Measurements from ENCODE around the gene SPANXN5. TPM values are rescaled to one million over a fixed set of nuclear protein-coding genes. Genes with fewer than 3 reads are reported as not detected.
"Not testable (repeated sequence)": the region's sequence is repeated elsewhere in the genome, so short reads cannot be mapped to it uniquely, and the experiment has no call there.

SPANXN5 gene
- total RNA-seq = not detected
- not detected for total RNA-seq (2013)

- H3K4me3 ChIP-seq (ENCODE audit: low read length); H3K36me3 ChIP-seq (ENCODE audit: control insufficient read depth, insufficient read depth, low read length); H3K4me3 Mint-ChIP-seq; H3K4me1 ChIP-seq (ENCODE audit: control insufficient read depth, insufficient read depth, low read length); H3K36me3 Mint-ChIP-seq; H3K27ac Mint-ChIP-seq; H3K9me3 Mint-ChIP-seq; H3K27ac ChIP-seq (ENCODE audit: low read length); DNase-seq; H3K4me1 Mint-ChIP-seq; ATAC-seq; H3K9me3 ChIP-seq (ENCODE audit: control insufficient read depth, insufficient read depth, low read length); H3K27me3 ChIP-seq (ENCODE audit: control insufficient read depth, insufficient read depth, low read length); intact Hi-C loops (cut with micrococcal nuclease): not testable (repeated sequence)
- H3K27me3 Mint-ChIP-seq (ENCODE audit: low read depth in 2 of 2) = peaks cover 11 to 26% of the 10 kb centered on the region in 2 donors
- WGBS (ENCODE audit: insufficient coverage) = 100% methylated on average over 1 of the region's 2 CpGs
These were observed at the start of gene SPANXN5 for GRCh38 chrX:52797327-52797726. TSS of gene SPANXN5 (minus strand) at chrX:52797427. CDS start at chrX:52797348, 79 bp downstream.

- H3K4me3 Mint-ChIP-seq; H3K27me3 ChIP-seq (ENCODE audit: control insufficient read depth, insufficient read depth, low read length); H3K4me1 ChIP-seq (ENCODE audit: control insufficient read depth, insufficient read depth, low read length); H3K36me3 Mint-ChIP-seq; H3K4me1 Mint-ChIP-seq; H3K9me3 Mint-ChIP-seq; DNase-seq; H3K4me3 ChIP-seq (ENCODE audit: low read length); H3K9me3 ChIP-seq (ENCODE audit: control insufficient read depth, insufficient read depth, low read length); H3K27ac Mint-ChIP-seq; H3K27ac ChIP-seq (ENCODE audit: low read length); ATAC-seq; H3K36me3 ChIP-seq (ENCODE audit: control insufficient read depth, insufficient read depth, low read length); intact Hi-C loops (cut with micrococcal nuclease): not testable (repeated sequence)
- peaks cover 19 to 27% of the 10 kb centered on the region in 2 donors for H3K27me3 Mint-ChIP-seq (ENCODE audit: low read depth in 2 of 2)
- 71% methylated on average over 1 of the region's 3 CpGs for WGBS (ENCODE audit: insufficient coverage)
These were observed 46.4 kb upstream of the SPANXN5 start for GRCh38 chrX:52843619-52844018.

DNA sequence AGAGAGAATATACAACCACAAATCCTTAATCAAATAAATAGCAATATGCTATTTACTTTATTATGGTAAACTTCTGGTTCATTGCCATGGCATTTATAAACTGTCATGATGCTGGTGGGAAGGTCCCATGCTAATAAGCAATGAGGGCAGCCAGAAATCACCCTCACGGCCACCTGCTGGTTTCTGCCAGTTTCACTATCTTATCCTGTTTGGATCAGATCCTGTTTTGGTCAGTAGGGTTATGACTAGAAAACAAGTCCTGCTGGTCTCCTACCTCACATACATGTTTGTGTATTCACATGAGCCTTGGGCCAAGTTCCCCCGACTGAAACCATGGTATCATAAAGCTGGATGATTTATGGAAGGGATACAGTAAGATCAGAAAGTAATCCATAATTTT lies 41.9 kb upstream of the SPANXN5 start:
- ATAC-seq (no peak), DNase-seq (no peak)
- Mint-ChIP-seq H3K27me3 (ENCODE audit: low read depth in 2 of 2) (peaks cover 2 to 11% of the 10 kb centered on the region in 2 donors), H3K4me1 (no peaks in the 10 kb centered on the region), H3K4me3 (no peak overlapping the region), H3K27ac (no peak overlapping the region), H3K9me3 (no peaks in the 10 kb centered on the region), H3K36me3 (no peaks in the 10 kb centered on the region)
- TF ChIP-seq, protein P1, sequence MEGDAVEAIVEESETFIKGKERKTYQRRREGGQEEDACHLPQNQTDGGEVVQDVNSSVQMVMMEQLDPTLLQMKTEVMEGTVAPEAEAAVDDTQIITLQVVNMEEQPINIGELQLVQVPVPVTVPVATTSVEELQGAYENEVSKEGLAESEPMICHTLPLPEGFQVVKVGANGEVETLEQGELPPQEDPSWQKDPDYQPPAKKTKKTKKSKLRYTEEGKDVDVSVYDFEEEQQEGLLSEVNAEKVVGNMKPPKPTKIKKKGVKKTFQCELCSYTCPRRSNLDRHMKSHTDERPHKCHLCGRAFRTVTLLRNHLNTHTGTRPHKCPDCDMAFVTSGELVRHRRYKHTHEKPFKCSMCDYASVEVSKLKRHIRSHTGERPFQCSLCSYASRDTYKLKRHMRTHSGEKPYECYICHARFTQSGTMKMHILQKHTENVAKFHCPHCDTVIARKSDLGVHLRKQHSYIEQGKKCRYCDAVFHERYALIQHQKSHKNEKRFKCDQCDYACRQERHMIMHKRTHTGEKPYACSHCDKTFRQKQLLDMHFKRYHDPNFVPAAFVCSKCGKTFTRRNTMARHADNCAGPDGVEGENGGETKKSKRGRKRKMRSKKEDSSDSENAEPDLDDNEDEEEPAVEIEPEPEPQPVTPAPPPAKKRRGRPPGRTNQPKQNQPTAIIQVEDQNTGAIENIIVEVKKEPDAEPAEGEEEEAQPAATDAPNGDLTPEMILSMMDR (IDR thresholded peaks at IDR 0.05) = no peak
- Histone ChIP-seq H3K27me3 (ENCODE audit: control insufficient read depth, insufficient read depth, low read length) (no peaks in the 10 kb centered on the region), H3K4me1 (ENCODE audit: control insufficient read depth, insufficient read depth, low read length) (no peaks in the 10 kb centered on the region), H3K9me3 (ENCODE audit: control insufficient read depth, insufficient read depth, low read length) (no peaks in the 10 kb centered on the region), H3K27ac (ENCODE audit: low read length) (no peak overlapping the region), H3K4me3 (ENCODE audit: low read length) (no peak overlapping the region), H3K36me3 (ENCODE audit: control insufficient read depth, insufficient read depth, low read length) (no peaks in the 10 kb centered on the region)
- 88% methylated on average over 1 of the region's 2 CpGs for WGBS (ENCODE audit: insufficient coverage)
- intact Hi-C loops (cut with micrococcal nuclease) = no loop called here

GRCh38 chrX:52830551-52830950 lies 33.3 kb upstream of the SPANXN5 start:
- Histone ChIP-seq H3K4me3 (ENCODE audit: low read length) (no peak overlapping the region), H3K27me3 (ENCODE audit: control insufficient read depth, insufficient read depth, low read length) (no peaks in the 10 kb centered on the region), H3K9me3 (ENCODE audit: control insufficient read depth, insufficient read depth, low read length) (no peaks in the 10 kb centered on the region), H3K27ac (ENCODE audit: low read length) (no peak overlapping the region), H3K36me3 (ENCODE audit: control insufficient read depth, insufficient read depth, low read length) (no peaks in the 10 kb centered on the region), H3K4me1 (ENCODE audit: control insufficient read depth, insufficient read depth, low read length) (no peaks in the 10 kb centered on the region)
- TF ChIP-seq, protein P1 (IDR thresholded peaks at IDR 0.05) = no peak
- no peak overlapping the region for H3K4me3 Mint-ChIP-seq
- intact Hi-C loops (cut with micrococcal nuclease) = no loop called here
- ATAC-seq = no peak
- peaks cover 0 to 19% of the 10 kb centered on the region in 2 donors for H3K27me3 Mint-ChIP-seq (ENCODE audit: low read depth in 2 of 2)
- no peak overlapping the region for H3K27ac Mint-ChIP-seq
- DNase-seq = no peak
- no peaks in the 10 kb centered on the region for H3K36me3 Mint-ChIP-seq
- no peaks in the 10 kb centered on the region for H3K4me1 Mint-ChIP-seq
- no peaks in the 10 kb centered on the region for H3K9me3 Mint-ChIP-seq
- 68% methylated on average over 2 of the region's 3 CpGs for WGBS (ENCODE audit: insufficient coverage)
